Effector memory CD4-positive, alpha-beta T cell (primary cell): ENCODE results near the gene HCFC2.

Source experiments
- DNase-seq, 3 donors: peaks; one replicate each; pipeline ENCODE4 v3.0.0-alpha.2; 2020
- H3K27ac ChIP-seq: 2 replicates; pipeline ENCODE4 v1.7.0; 2013; ENCODE audit warnings: mild to moderate bottlenecking, low read length, moderate library complexity; ENCODE audit not compliant: insufficient read depth, poor library complexity, severe bottlenecking
- H3K27me3 ChIP-seq: replicated peaks from 2 replicates; pipeline ENCODE4 v1.7.0; 2013; ENCODE audit warnings: mild to moderate bottlenecking, low read length; ENCODE audit not compliant: insufficient read depth, control insufficient read depth, poor library complexity, severe bottlenecking
- H3K36me3 ChIP-seq: 2 replicates; pipeline ENCODE4 v1.7.0; 2013; ENCODE audit warnings: mild to moderate bottlenecking, low read length, moderate library complexity; ENCODE audit not compliant: control insufficient read depth, insufficient read depth
- H3K4me1 ChIP-seq: 2 replicates; pipeline ENCODE4 v1.7.0; 2013; ENCODE audit warnings: low read length, mild to moderate bottlenecking; ENCODE audit not compliant: control insufficient read depth, insufficient read depth, poor library complexity, severe bottlenecking
- H3K4me3 ChIP-seq: 2 replicates; pipeline ENCODE4 v1.7.0; 2013; ENCODE audit warnings: low read length, low read depth, mild to moderate bottlenecking; ENCODE audit not compliant: insufficient read depth, poor library complexity, severe bottlenecking
- H3K9me3 ChIP-seq: 2 replicates; pipeline ENCODE4 v1.7.0; 2013; ENCODE audit warnings: mild to moderate bottlenecking, low read length, moderate library complexity; ENCODE audit not compliant: control insufficient read depth

HCFC2 gene

DNA sequence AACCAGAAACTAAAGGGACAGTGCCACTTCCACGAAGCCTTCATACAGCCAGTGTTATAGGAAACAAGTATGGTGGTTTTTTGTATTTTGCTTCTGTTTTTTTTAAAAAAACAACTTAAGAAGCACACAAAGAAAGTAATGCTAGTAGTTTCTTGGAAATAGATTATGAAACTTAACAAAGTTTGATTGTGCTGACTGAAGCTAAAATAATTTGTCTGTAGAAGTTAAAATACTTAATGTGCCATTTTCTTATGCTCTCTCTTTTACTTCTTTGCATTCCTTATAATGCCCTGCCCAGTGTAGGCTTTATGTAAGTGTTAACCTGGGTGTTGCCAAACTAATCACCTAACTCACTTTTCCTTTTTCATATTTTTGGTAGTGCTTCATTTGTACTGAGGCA lies 16.4 kb downstream of the HCFC2 start:
- DNase-seq, result no peak
- H3K27me3 ChIP-seq, result no peaks in the 10 kb centered on the region
- H3K36me3 ChIP-seq, result peaks cover 24% of the 10 kb centered on the region
- no peaks in the 10 kb centered on the region for H3K4me1 ChIP-seq
- no peak overlapping the region for H3K27ac ChIP-seq
- no peaks in the 10 kb centered on the region for H3K9me3 ChIP-seq
- H3K4me3 ChIP-seq, result no peak overlapping the region

DNA sequence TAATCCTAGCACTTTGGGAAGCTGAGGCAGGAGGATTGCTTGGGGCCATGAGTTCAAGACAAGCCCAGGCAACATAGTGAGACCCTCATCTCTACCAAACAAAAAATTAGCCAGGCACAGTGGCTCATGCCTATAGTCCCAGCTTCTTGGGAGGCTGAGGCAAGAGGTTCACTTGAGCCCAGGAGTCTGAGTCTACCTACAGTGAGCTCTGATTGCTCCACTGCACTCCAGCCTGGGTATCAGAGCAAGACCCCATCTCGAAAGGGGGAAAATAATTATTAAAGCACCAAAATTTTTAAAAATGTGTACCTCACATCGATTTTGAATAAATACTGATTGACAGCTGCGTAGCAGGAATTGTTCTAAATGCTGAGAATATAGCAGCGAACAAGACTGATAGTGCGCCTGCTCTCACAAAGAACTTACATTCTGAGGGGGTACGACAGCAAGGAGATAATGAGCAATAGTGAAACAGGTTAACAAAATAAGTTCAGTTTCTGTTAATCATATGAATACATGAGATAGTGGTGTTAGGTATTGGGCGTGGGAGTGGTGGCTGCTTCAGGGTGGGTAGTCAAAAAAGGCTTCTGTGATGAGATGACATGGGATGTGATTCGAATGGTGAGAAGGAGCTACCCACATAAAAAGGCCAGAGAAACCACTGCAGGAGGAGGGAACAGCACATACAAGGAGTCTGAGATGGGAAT lies 19.6 kb downstream of the HCFC2 start:
- Histone ChIP-seq H3K4me3 (no peak overlapping the region), H3K27ac (no peak overlapping the region), H3K36me3 (peaks cover 39% of the 10 kb centered on the region), H3K4me1 (no peaks in the 10 kb centered on the region), H3K9me3 (no peaks in the 10 kb centered on the region), H3K27me3 (no peaks in the 10 kb centered on the region)
- no peak for DNase-seq

DNA sequence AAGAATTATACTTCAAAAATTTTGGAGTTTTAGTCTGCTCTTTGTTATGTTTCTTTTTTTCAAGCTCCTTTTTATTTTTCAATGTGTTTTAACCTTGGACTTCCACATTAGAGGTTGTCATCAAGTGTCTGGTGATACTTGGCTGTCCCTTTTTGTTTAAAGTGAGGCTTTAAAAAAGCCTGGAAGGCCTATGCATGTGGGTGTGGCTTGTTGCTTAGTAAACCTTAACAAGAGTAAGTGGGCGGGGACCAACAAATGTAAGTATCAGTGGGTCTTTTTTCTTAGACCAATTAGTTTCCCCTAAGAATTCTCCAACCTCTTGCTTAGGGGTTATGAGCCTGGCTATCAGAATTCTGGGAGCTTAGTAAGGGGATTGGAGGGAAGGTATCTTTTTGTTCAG lies 26.4 kb downstream of the HCFC2 start:
- H3K27me3 ChIP-seq, result no peaks in the 10 kb centered on the region
- no peak overlapping the region for H3K27ac ChIP-seq
- H3K4me3 ChIP-seq, result no peak overlapping the region
- H3K36me3 ChIP-seq, result peaks cover 31% of the 10 kb centered on the region
- H3K9me3 ChIP-seq, result no peaks in the 10 kb centered on the region
- H3K4me1 ChIP-seq, result no peaks in the 10 kb centered on the region
- no peak for DNase-seq

DNA sequence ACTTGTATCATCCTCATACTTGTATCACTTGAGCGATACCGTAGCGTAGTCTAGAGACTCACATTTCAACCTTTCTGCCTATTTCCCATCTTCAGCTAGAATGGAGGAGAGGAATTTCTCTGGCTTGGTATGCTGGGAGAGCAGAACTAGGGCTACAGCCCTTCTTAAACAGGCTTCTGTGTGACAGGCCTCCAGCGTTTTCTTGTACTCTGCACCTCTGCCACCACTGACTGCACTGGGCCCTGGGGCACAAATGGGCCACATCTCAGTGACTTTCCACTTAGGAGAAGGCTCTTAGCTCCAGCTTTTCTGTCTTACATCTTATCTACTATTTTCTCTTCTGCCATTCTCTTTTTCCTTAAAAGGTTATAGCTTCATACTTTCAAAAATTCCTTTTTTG lies 26.8 kb downstream of the HCFC2 start:
- no peak for DNase-seq
- Histone ChIP-seq H3K27me3 (no peaks in the 10 kb centered on the region), H3K4me3 (no peak overlapping the region), H3K36me3 (peaks cover 31% of the 10 kb centered on the region), H3K4me1 (no peaks in the 10 kb centered on the region), H3K9me3 (no peaks in the 10 kb centered on the region), H3K27ac (no peak overlapping the region)

DNA sequence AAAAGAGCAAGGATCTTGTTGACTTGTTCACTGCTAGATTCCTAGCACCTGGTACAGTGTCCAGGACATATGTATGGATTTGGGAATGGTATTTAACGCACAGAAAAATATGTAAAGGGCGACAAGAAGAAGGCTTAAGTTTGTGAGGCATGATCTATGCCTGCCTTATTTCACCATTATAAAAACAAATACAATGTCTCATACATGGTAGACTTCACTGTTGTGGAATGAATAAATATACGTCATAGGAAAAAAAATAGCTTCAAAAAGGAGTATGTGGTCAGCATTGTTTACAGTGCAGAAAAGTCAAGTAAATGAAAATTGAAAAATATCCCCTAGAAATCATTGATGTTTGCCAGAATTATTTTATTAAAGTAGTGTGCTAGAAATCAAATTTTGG lies 30.0 kb downstream of the HCFC2 start:
- no peak for DNase-seq
- Histone ChIP-seq H3K36me3 (peaks cover 37% of the 10 kb centered on the region), H3K27me3 (no peaks in the 10 kb centered on the region), H3K9me3 (no peaks in the 10 kb centered on the region), H3K4me3 (no peak overlapping the region), H3K27ac (no peak overlapping the region), H3K4me1 (no peaks in the 10 kb centered on the region)

DNA sequence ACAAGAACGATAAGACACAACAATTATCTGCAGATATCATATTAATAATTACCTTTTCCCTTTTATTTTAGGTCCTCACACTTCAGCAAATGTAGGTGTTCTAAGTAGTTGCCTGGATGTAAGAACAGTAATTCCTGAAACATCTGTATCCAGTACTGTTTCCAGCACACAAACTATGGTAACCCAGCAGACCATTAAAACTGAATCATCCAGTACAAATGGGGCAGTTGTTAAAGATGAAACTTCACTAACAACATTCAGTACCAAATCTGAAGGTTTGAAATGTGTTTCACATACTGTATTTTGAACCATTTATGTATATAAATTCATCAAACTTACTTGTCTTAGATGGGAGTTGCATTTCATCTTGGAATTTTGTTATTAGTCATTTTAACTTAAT lies 31.0 kb downstream of the HCFC2 start:
- H3K36me3 ChIP-seq, result peaks cover 44% of the 10 kb centered on the region
- no peak for DNase-seq
- no peak overlapping the region for H3K4me3 ChIP-seq
- no peaks in the 10 kb centered on the region for H3K27me3 ChIP-seq
- no peak overlapping the region for H3K27ac ChIP-seq
- no peaks in the 10 kb centered on the region for H3K4me1 ChIP-seq
- no peaks in the 10 kb centered on the region for H3K9me3 ChIP-seq

DNA sequence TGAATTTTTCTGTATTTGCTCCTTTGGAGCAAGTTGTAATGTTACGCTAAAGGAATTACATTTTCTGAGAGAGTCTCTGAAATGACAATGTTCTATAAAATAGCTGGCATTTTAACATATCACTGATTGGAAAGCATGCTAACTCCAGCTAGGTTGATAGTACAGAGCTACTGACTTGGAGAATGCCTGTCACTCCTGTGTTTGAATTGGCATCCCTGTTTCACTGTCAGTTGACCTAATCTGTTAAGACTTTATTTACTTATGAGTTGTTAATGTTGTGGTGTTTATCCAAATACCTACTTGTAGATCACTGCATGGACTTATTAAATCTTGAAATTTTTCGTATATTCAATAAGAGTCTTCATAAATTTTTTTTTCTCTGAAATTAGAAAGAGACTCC lies 33.6 kb downstream of the HCFC2 start:
- Histone ChIP-seq H3K27ac (no peak overlapping the region), H3K36me3 (peaks cover 43% of the 10 kb centered on the region)
- no peak for DNase-seq

DNA sequence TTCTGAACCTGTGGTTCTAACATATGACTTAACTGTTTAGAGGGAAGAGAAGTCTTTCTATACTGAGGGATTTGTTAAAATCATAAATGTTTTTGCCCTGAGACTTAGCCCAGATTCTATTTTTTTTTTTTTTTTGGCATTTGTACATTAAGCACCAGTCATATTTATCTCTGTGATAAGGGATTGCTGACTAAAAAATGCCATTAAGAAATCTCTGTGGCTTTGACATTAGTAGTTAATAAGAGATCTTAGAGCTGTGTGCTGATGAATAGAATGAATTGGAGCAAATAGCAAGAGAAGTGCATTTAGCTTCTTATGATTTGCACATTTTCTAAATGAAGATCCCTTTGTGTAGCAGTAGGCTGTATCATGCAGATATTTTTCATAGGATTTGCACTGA lies 41.1 kb downstream of the HCFC2 start:
- Histone ChIP-seq H3K27ac (no peak overlapping the region), H3K4me1 (no peaks in the 10 kb centered on the region), H3K4me3 (no peak overlapping the region), H3K27me3 (no peaks in the 10 kb centered on the region), H3K36me3 (peaks cover 3% of the 10 kb centered on the region), H3K9me3 (no peaks in the 10 kb centered on the region)
- DNase-seq, result no peak

More for the DNA sequence above, 33.6 kb downstream of the HCFC2 start:
- Histone ChIP-seq H3K4me3 (no peak overlapping the region), H3K4me1 (no peaks in the 10 kb centered on the region), H3K9me3 (no peaks in the 10 kb centered on the region), H3K27me3 (no peaks in the 10 kb centered on the region)

DNA sequence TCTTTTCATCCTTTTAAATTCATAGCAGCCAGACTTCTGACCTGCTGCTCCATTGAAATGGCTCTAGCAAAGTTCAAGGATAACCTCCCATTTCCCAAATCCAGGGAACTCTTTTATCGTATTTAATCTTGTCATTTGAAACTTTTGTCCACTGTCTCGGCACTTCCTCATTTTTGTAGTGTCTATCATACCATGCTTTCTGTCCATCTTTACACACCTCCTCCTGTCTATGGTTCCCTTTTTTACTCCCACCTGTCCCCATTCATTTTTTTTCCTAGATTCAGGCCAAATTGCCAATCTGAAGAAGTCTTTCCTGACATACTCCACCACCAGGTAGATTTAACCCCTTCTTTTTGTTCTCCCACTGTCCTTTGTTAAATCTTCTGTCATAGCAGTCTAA lies 42.6 kb downstream of the HCFC2 start:
- Histone ChIP-seq H3K36me3 (peaks cover 3% of the 10 kb centered on the region), H3K9me3 (no peaks in the 10 kb centered on the region), H3K4me3 (no peak overlapping the region), H3K4me1 (no peaks in the 10 kb centered on the region), H3K27ac (no peak overlapping the region), H3K27me3 (no peaks in the 10 kb centered on the region)
- DNase-seq, result no peak

DNA sequence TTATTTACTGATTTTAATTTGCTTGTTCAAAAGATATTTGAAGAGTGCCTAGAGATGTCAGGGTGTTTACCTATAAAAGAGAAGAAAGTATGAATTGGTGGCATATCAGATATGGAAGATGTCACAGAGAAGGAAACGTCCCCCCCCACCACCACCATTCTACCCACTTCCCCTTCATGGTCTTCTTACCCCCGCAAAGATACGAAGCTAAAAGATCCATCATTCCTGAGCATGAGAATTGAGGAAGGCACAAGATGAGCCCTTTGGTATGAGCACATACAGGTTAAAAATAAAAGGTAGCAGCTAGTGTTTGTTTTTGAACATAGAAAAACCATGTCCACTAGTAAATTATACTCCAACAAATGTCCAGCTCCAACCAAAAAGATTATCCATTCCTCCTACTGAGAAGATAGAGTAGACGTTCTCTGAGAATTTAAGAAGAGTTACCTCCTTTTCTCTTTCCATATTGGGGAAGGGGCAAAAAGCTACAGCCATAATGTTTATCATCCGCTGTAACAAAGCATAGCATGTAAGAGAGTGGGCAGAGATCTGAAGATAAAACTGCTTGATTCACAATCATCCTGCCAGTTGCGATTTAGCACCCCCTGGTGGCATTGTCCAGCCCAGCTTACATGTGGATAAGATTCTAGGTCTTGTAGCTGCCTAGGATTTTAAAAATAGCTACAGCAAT lies 44.6 kb downstream of the HCFC2 start:
- H3K27me3 ChIP-seq, result no peaks in the 10 kb centered on the region
- no peak overlapping the region for H3K4me3 ChIP-seq
- no peak overlapping the region for H3K27ac ChIP-seq
- no peaks in the 10 kb centered on the region for H3K4me1 ChIP-seq
- peak; percentile 56 to 73 (median 57) for DNase-seq
- H3K36me3 ChIP-seq, result no peaks in the 10 kb centered on the region
- H3K9me3 ChIP-seq, result no peaks in the 10 kb centered on the region
